ENCODE measurements around the gene SLX4IP. TPM values are rescaled to one million over a fixed set of nuclear protein-coding genes. Genes with fewer than 3 reads are reported as not detected.

Gene SLX4IP
- total RNA-seq, 1 experiment from 2014 or later: 11.1 TPM

DNA sequence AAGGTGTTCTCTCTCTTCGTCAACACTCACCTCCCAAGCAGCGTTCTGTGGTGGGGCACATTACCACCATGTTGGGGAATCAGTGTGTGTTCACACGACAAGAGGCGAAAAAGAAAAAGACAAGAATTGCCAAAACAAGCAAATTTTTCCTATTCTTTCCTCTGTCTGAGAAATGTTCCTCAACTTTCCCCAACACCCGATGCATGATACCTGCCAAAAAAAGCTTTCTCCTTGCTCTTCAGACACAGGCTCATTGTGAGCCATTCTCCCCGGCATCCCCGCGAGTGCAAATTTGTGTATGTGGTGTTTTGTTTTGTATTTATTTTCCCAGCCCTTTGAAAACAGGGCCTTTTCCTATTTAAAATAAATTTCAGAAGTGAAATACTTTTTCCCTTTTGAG lies 137.7 kb downstream of the SLX4IP start (continued):
- TF ChIP-seq, protein P1, sequence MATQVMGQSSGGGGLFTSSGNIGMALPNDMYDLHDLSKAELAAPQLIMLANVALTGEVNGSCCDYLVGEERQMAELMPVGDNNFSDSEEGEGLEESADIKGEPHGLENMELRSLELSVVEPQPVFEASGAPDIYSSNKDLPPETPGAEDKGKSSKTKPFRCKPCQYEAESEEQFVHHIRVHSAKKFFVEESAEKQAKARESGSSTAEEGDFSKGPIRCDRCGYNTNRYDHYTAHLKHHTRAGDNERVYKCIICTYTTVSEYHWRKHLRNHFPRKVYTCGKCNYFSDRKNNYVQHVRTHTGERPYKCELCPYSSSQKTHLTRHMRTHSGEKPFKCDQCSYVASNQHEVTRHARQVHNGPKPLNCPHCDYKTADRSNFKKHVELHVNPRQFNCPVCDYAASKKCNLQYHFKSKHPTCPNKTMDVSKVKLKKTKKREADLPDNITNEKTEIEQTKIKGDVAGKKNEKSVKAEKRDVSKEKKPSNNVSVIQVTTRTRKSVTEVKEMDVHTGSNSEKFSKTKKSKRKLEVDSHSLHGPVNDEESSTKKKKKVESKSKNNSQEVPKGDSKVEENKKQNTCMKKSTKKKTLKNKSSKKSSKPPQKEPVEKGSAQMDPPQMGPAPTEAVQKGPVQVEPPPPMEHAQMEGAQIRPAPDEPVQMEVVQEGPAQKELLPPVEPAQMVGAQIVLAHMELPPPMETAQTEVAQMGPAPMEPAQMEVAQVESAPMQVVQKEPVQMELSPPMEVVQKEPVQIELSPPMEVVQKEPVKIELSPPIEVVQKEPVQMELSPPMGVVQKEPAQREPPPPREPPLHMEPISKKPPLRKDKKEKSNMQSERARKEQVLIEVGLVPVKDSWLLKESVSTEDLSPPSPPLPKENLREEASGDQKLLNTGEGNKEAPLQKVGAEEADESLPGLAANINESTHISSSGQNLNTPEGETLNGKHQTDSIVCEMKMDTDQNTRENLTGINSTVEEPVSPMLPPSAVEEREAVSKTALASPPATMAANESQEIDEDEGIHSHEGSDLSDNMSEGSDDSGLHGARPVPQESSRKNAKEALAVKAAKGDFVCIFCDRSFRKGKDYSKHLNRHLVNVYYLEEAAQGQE (IDR thresholded peaks at IDR 0.05; ENCODE audit: low read depth): no peak
- TF ChIP-seq ZBTB33 (IDR thresholded peaks at IDR 0.05; ENCODE audit: extremely low read depth, insufficient replicate concordance, low read length) (no peak), EGR1 (IDR thresholded peaks at IDR 0.05; ENCODE audit: low read depth) (no peak)

GRCh38 chr20:10573273-10573950 lies 138.3 kb downstream of the SLX4IP start:
- BruUV-seq (replicated peaks): no TSS peak
- ChIA-PET POLR2A (no interaction called here), CTCF (no interaction called here), RAD21 (ENCODE audit: low non-redundant PET in 1 of 2, low total read pairs in 2 of 2, uncharacterized antibody in 2 of 2, unreplicated experiment in 2 of 2) (no interaction called here)
- no peak for ATAC-seq
- peaks cover 10 to 27% of the 10 kb centered on the region in 2 experiments for H3K4me1 ChIP-seq (ENCODE audit: control insufficient read depth in 1 of 2, insufficient read depth in 2 of 2, low read length in 2 of 2)
- H2AFZ ChIP-seq (ENCODE audit: low read depth, low read length, poor library complexity, severe bottlenecking): no peak overlapping the region
- intact Hi-C loops (cut with micrococcal nuclease): no loop called here
- H4K20me1 ChIP-seq (ENCODE audit: insufficient read depth): no peaks in the 10 kb centered on the region
- H3K4me2 ChIP-seq (ENCODE audit: low read length): no peak overlapping the region
- no peak overlapping the region for H3K9ac ChIP-seq (ENCODE audit: low read length)
- no peaks in the 10 kb centered on the region for H3K9me3 ChIP-seq (ENCODE audit: control insufficient read depth in 1 of 2, insufficient read depth in 1 of 2, low read depth in 1 of 2, low read length in 2 of 2)
- no peak overlapping the region for H3K4me3 ChIP-seq (replicated peaks in 1 of 2; ENCODE audit: low read depth in 1 of 2, low read length in 2 of 2)
- H3K27me3 ChIP-seq (ENCODE audit: insufficient read depth, low read length): no peaks in the 10 kb centered on the region
- DNase-seq (ENCODE audit: low read depth, low spot score): no peak
- H3K79me2 ChIP-seq (ENCODE audit: insufficient read depth, low read length): no peaks in the 10 kb centered on the region
- no peaks in the 10 kb centered on the region for H3K9me2 ChIP-seq (ENCODE audit: insufficient read depth)
- H3K36me3 ChIP-seq (ENCODE audit: control insufficient read depth in 1 of 2, insufficient read depth in 2 of 2, low read length in 2 of 2): no peaks in the 10 kb centered on the region
- no peak overlapping the region for H3K27ac ChIP-seq (ENCODE audit: low read depth, low read length)
- no peak for TF ChIP-seq EGR1 (IDR thresholded peaks at IDR 0.05; ENCODE audit: low read depth)
- TF ChIP-seq EZH2phosphoT487 (IDR thresholded peaks at IDR 0.05; ENCODE audit: borderline replicate concordance): no peak
- TF ChIP-seq TCF7L2 (IDR thresholded peaks at IDR 0.05; ENCODE audit: borderline replicate concordance, extremely low read depth, insufficient read depth, insufficient read length): no peak
- TF ChIP-seq MAX (IDR thresholded peaks at IDR 0.05): no peak
- TF ChIP-seq YY1 (IDR thresholded peaks at IDR 0.05; ENCODE audit: extremely low read depth, insufficient replicate concordance, low read depth, low read length): no peak
- TF ChIP-seq JUND (IDR thresholded peaks at IDR 0.05): no peak
- no peak for TF ChIP-seq EZH2 (IDR thresholded peaks at IDR 0.05)
- TF ChIP-seq CBX3 (IDR thresholded peaks at IDR 0.05; ENCODE audit: low read depth): no peak
- no peak for TF ChIP-seq POLR2AphosphoS5 (IDR thresholded peaks at IDR 0.05; ENCODE audit: low read depth, low read length)
- no peak for TF ChIP-seq ZNF274 (IDR thresholded peaks at IDR 0.05; ENCODE audit: low read depth, low read length)
- TF ChIP-seq FOSL1 (IDR thresholded peaks at IDR 0.05; ENCODE audit: low read depth): no peak
- no peak for TF ChIP-seq ELF1 (IDR thresholded peaks at IDR 0.05; ENCODE audit: borderline replicate concordance, low read depth)
- no peak for TF ChIP-seq RAD21 (IDR thresholded peaks at IDR 0.05; ENCODE audit: low read depth)
- TF ChIP-seq CTCF (IDR thresholded peaks at IDR 0.05 in 2 of 3, conservative IDR thresholded peaks at IDR 0.05 in 1 of 3; ENCODE audit: borderline replicate concordance in 1 of 3, insufficient read depth in 1 of 3, low read depth in 2 of 3, low read length in 2 of 3): no peak
- no peak for TF ChIP-seq SRF (IDR thresholded peaks at IDR 0.05; ENCODE audit: low read depth)
- no peak for TF ChIP-seq ZFX (IDR thresholded peaks at IDR 0.05)

All from HCT116 (cell line).